ENCODE measurements around the gene LGR4. TPM values are rescaled to one million over a fixed set of nuclear protein-coding genes. Genes with fewer than 3 reads are reported as not detected.

The LGR4 gene
- total RNA-seq, 1 donor from 2014 or later = 69.4 TPM

GRCh38 chr11:27485930-27486773, 13.6 kb upstream of the LGR4 start:
- peak; percentile 92 for DNase-seq

GRCh38 chr11:27482793-27483192, 10.2 kb upstream of the LGR4 start:
- no peak for DNase-seq

- DNase-seq = no peak
These were observed 9.4 kb upstream of the LGR4 start for GRCh38 chr11:27481992-27482391.

DNA sequence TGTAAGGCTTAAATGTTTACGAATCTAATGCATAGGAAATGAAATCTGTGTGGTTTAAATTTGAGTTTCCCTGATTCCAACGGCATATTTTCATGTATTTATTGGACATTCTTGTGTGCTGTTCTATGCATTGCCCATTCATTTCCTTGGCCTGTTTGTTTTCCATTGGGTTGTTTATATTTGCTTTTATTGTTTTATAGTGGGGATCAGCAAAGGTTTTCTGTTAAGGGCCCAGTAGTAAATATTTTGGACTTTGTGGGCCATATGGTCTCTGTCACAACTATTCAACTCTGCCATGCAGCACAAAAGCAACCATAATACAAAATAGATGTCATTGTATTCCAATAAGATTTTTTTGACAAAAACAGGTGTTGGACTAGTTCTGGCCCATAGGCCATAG, 5.2 kb upstream of the LGR4 start:
- no peak for DNase-seq

DNA sequence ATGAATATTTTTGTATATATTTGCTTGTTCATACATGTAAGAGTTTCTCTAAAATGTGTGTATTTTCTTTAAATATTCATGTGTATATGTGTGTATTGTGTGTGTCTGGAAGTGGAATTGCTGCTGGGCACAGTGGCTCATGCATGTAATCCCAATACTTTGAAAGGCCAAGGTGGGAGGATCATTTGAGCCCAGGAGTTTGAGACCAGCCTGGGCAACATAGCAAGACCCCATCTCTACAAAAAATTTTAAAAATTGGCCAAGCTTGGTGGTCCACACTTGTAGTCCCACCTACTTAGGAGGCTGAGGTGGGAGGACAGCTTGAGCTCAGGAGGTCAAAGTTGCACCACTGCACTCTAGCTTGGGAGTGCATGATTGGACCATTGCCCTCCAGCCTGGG, 4.7 kb upstream of the LGR4 start:
- no peak for DNase-seq

DNA sequence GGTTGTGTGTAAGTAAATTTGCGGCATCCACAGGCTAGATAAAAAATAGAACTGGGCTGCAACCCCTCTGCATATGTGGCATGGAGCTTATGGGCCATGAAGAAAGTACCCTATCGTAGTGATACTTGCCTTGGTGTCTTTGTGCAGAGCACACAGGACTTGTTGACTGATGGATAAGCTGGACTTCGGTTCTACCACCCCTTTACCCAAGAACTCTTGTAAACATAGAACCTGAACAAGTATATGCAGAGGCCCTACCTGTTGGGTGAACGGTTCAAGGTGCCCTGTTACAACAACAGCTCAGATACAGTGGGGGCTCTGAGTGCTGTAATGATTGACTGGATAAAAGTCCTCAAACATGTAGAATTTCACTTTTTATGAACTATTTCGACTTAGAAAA, 3.0 kb upstream of the LGR4 start:
- DNase-seq = no peak

GRCh38 chr11:27473017-27473406, 422 bp upstream of the LGR4 start:
- no peak for DNase-seq

DNA sequence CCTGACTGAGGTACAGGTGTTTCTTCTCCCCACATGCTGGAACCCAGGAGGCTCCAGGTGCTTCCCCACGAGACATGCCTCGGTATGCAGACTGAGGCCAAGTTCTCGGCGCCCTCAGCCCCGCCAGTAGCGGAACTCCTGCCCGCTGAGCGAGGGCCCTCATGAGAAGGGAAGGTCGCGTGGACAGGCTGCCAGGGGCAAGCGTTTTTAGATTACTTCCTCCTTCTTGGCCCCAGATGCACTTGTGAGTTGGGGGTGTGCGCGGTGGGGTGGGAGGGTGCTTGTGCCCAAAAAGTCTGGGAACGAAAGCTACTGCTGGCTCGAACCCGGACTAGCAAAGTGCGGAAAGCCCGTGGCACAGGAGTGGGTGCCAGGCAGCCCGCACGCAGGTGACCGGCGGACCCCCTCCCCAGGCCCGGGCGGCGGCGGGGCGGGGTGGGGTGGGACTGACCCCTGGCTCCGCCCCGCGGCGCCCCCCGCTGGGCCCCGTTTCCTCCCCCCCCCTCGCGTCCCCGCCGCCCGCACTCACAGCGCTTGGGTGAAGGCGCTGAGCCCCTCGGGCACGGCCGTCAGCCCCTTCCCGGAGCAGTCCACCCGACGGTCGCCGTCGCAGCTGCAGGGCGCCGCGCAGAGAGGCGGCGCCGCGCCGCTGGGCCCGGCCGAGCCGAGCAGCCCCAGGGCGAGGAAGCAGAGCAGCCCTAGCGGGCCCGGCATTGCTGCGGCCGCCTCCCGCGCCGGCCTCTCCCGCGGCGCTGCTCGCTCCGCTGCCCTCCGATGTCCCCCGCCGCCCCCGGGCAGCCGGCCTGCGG, 797 bp downstream of the LGR4 start:
- DNase-seq = peak; percentile 68

GRCh38 chr11:27470826-27471588, 1.6 kb downstream of the LGR4 start:
- peak; percentile 43 for DNase-seq

DNA sequence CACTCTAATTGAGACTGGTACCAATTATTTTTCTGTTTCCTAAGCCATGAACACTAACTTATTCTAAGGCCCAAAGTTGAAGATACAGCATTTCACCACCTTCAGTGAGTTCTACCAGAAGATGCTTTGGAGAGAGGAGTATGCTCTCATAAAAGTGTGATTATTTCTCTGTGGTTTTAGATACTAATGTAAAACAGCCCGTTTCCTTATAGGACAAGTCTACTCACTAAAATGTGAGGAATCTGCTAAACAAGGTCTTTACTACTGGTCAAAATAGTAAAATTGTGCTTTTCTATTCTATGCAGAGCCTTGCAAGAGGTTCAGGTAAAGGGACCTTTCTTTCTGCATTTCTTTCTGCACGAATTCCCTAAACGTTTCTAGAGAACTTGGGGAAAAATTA, 2.4 kb downstream of the LGR4 start:
- no peak for DNase-seq

GRCh38 chr11:27468995-27469695, 3.4 kb downstream of the LGR4 start:
- no peak for DNase-seq

- DNase-seq = peak; percentile 67
These were observed 4.2 kb downstream of the LGR4 start for GRCh38 chr11:27468209-27468994.

DNA sequence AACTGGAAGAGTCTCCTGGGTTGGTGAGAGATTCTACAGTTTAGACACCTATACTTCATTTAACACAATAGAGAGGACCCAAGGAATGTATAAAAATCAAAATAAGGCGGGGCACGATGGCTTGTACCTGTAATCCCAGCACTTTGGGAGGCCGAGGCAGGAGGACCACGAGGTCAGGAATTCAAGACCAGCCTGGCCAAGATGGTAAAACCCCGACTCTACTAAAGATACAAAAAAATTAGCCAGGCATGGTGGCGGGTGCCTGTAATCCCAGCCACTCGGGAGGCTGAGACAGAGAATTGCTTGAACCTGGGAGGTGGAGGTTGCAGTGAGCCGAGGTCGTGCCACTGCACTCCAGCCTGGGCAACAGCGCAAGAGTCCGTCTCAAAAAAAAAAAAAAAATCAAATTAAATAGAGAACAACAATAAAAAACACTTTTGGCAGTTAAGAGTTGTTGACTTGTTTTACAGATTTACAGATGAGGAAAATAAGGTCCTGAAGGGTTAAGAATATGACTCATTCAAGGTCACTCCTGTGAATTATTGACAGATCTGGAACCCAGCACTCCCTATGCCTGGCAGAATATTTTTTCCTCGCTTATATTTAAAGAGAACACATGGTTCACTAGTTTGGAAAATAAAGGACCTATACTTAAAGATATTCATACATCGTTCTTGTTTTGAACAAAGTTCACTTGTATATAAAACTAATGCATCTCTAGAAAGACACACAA, 5.2 kb downstream of the LGR4 start:
- no peak for DNase-seq

GRCh38 chr11:27466363-27466762, 6.2 kb downstream of the LGR4 start:
- DNase-seq = no peak

GRCh38 chr11:27465629-27466028, 7.0 kb downstream of the LGR4 start:
- no peak for DNase-seq

- peak; percentile 46 for DNase-seq
These were observed 7.7 kb downstream of the LGR4 start for GRCh38 chr11:27464909-27465308.

DNA sequence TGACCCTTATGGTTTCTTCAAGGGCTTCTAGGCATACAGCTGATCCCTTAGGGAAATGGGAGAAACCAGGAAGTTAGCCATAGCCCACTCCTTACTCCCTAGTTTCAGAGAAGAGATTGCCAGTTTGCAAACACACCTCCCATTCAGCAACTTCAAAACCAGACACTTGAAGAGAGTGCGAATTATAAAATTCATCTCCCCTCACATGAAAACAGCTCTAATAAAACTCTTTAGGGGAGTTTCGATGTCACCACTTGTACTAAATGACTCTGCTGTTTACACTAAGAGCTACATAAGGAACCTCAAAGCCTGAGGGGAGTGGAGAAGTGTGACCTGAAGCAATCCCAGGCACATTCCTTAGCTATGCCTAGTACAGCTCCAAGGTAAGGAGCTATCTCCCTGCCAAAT, 8.3 kb downstream of the LGR4 start:
- no peak for DNase-seq

- no peak for DNase-seq
These were observed 10.0 kb downstream of the LGR4 start for GRCh38 chr11:27462543-27462942.

DNA sequence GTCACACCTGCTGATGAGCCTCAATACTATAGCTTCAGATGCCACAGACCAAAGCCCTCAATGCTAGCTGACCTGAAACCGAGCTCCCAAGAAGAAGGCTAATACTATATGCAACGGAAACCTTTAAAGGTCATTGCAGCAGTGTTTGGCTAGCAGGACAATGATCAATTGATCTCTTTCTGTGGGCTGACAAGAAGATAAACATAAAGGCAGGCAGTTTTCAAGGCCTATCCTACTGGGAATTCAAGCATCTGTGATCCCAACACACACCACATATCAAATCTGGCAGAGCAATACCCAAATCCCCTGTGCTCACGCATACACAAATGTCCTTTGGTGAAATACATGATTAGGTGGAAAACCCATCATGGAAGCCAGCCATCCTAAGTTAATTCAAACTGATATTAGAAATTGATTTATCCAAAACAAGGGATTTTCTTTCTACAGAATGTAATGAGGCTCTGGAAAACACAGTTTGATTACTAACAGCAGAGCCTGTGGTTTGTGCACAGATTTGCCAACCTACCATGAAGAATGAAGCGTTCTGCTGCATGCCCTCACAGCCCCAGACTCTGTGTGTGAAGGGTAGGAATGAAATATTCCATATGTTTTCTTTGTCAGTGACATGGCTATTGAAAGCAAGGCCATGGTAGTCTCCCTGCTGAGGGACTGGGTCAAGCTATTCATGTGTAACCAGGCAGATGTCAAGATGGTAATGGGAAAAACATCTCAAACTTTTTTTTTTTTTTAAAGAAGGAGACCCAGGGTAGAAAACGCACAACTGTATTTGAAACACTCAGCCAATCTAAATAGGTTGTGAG, 12.2 kb downstream of the LGR4 start:
- DNase-seq = no peak

DNA sequence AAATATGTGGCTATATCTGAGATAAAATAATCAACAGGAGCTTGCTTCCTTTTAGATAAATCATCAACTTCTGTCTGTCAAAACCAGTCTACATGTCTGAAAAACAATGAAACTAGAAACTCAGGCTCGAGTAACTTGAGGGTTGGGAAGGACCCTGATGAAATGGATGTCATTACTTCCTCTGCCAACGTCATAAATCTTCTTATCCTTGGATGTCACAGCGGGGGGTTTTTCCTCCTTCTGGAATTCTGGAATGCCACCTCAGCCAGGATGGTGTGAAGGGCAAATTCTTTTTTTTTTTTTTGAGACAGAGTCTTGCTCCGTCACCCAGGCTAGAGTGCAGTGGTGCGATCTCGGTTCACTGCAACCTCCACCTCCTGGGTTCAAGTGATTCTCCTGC, 13.4 kb downstream of the LGR4 start:
- no peak for DNase-seq
